GM13977 (cell line): ENCODE measurements around the gene UNC5B.

Experiments
- DNase-seq: peaks from one replicate; pipeline ENCODE4 v3.0.0; 2012; ENCODE audit warnings: low spot score
- in situ Hi-C: fragments of 300-500 bp; cut with MboI; formaldehyde crosslinking; loops from one replicate; pipeline ENCODE4 v1.12.0; 2022; ENCODE audit warnings: low sequenced_read_pairs, low pct_unique_long_range_greater_than_20kb, mixed read lengths, inconsistent platforms; ENCODE audit not compliant: unreplicated experiment
- TF ChIP-seq, protein P1 (sequence below): IDR thresholded peaks from 2 replicates; pipeline ENCODE4 v1.5.1; 2012; ENCODE audit warnings: mild to moderate bottlenecking, control low read depth; ENCODE audit not compliant: insufficient read depth; ENCODE audit errors: extremely low read depth, missing control alignments

UNC5B gene

DNA sequence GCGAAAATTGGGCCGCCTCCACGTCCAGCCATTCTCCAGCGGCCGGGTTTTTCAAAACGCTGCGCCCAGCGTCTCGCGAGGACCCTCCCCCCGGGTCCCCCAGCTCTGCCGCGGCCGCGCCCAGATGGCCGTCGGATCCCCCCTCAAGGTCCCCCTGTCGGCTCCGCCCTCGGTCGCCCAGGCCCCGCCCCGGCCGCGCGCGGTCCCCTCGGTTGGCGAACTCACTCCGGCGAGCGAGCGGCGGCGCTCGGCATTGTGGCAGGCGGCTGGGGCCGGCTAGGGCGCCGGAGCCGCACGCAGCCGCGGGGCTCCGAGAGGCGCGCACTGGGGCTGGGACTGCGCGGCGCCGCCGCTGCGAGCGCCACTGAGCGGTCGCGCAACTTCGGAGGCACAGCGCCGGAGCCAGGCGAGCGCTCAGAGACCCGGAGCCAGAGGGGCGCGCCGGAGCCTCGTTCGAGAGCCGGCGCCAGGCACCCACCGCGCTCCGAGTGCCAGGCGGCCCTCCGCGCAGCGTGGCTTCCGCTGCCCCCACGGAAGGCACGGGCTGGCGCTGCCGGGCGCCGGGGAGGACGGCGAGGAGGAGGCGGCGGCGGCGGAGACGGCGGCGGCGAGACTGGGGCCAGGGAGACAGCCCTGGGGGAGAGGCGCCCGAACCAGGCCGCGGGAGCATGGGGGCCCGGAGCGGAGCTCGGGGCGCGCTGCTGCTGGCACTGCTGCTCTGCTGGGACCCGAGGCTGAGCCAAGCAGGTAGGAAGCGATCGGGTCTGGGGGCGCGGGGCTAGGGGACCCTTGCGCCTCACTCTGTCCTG is at the start of gene UNC5B:
TSS of gene UNC5B (plus strand) at position 253 of the 809 bp plus-strand sequence. CDS start at position 669, 416 bp downstream.
- in situ Hi-C loops: no loop called here
- TF ChIP-seq, protein P1, sequence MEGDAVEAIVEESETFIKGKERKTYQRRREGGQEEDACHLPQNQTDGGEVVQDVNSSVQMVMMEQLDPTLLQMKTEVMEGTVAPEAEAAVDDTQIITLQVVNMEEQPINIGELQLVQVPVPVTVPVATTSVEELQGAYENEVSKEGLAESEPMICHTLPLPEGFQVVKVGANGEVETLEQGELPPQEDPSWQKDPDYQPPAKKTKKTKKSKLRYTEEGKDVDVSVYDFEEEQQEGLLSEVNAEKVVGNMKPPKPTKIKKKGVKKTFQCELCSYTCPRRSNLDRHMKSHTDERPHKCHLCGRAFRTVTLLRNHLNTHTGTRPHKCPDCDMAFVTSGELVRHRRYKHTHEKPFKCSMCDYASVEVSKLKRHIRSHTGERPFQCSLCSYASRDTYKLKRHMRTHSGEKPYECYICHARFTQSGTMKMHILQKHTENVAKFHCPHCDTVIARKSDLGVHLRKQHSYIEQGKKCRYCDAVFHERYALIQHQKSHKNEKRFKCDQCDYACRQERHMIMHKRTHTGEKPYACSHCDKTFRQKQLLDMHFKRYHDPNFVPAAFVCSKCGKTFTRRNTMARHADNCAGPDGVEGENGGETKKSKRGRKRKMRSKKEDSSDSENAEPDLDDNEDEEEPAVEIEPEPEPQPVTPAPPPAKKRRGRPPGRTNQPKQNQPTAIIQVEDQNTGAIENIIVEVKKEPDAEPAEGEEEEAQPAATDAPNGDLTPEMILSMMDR: no peak

DNA sequence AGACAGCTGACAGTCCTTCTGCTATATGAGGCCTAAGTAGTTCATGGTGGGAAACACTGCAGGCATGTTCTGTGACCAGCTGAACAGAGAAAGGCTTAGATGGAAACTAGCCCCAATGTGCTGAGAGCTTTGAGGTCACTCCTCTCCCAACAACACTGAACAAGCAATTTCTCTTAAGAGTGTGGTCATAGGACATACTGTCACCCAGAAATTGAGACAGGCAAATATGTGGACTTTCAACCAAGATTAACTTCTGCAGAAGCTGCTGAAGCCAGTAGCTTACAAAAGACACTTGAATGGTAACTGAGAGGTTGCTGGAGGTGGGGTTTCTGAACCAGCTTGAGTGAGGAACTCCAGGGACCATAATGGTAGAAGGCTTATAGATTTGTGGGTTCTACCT is 38.9 kb upstream of the UNC5B start:
- DNase-seq: no peak
- TF ChIP-seq, protein P1: no peak
- in situ Hi-C loops: no loop called here

More for the DNA sequence above, at the start of gene UNC5B:
- DNase-seq: peak; percentile 74

DNA sequence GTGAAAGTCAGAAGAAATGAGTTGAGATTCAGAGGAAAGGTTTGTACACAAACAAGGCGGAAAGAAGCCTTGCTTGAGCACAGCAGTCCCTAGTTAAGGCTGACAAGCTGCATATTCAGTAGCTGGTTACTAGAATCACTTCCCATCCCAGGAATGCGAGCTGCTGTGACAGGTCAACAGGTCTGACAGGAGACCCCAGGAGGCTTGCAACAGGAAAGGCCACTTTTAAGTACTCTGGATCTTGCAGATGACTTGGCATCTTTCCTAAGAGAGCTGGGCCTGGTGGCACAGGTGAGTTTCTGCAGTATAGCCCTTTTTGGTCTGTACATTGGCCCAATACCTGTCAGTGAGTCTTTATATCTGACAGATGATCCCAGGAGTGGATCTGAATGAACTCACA is 35.7 kb upstream of the UNC5B start:
- DNase-seq: no peak
- in situ Hi-C loops: no loop called here
- TF ChIP-seq, protein P1: no peak

DNA sequence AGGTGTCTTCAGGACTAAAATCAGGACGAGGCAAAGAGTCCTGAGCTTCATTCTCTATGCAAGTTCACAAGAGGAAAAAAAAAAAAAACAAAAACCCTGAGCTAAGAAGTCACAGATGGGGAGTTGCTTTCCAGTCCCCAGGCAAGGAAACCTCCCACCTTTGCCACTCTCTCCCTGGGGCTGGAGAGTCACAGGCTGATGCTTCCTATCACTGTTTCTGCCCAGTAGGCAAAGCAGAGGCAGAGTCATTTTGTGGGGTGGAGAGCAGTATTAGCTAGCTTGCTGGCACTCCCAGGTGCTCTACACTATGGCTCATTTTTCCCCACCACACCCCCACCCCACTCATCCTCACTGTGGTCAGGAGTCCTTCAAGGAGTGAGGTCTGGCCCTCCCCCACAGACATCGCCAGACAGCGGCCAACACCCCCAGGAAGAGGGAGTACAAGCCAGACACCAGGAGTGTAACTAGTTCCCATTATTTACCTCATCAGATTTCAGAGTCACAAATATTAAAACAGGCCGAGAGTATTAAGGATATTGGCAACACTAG is 34.6 kb upstream of the UNC5B start:
- in situ Hi-C loops: no loop called here
- TF ChIP-seq, protein P1: no peak
- DNase-seq: no peak

DNA sequence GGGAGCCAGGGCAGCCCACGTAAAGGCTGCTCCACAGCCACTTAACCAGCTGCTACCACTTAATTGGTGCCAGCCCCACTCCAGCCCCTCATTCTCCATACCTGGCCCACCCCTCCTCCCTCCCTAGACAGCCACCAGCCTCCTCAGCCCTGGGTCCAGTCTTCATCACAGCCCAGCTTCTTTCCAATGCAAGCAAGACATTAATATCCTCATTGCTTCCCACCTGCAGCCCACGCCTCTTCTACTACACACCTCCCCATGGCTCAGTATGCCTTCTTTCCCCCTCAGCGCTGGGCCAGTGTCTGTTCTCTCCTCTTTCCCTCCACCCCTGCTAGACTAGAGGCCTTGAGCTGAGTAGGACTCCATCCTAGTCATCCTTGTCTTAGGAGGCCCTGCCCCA is 33.5 kb upstream of the UNC5B start:
- no peak for DNase-seq
- in situ Hi-C loops: no loop called here
- TF ChIP-seq, protein P1: no peak

DNA sequence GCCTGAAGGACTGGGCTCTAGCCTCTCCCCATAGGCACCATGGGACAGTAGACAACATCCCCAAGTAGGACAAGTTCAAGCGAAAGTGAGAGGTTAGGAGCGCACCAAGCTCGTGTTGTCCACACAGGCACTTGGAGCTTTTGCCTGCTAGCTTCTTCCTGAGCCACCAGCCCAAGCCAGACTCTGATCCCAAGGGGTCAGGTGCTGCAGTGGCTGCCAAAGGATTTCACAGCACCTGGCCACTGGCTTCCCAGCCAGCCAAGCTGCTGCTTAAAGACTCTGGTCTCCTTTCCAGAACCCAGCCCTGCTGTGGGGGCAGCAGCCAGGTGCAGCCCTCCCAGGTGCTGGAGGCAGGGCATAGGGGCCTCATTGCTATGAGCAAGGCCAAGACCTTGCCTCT is 33.0 kb upstream of the UNC5B start:
- no peak for DNase-seq
- in situ Hi-C loops: no loop called here
- TF ChIP-seq, protein P1: no peak
